Endothelial cell of umbilical vein (primary cell): ENCODE data around the gene SLC45A1. TPM values are rescaled to one million over a fixed set of nuclear protein-coding genes. Genes with fewer than 3 reads are reported as not detected.

Source experiments
- BruUV-seq: library from RNA; stranded (reverse); fragments of 400-500 nt; replicated peaks from 2 replicates; lab custom pipeline; 2021; lab: Mats Ljungman, UMichigan
- CTCF ChIA-PET: fragments of 300-600, 350-600 bp; sonication (Branson Sonifier 250); formaldehyde crosslinking; loops from one replicate; lab custom pipeline; 2021; ENCODE audit warnings: antibody characterized with exemption, inconsistent platforms; lab: Charles Lee
- POLR2A ChIA-PET: fragments of 300-600, 350-600 bp; sonication (Branson Sonifier 250); formaldehyde crosslinking; loops from one replicate; lab custom pipeline; 2021; ENCODE audit warnings: antibody characterized with exemption, inconsistent platforms; lab: Charles Lee
- DNase-seq: peaks from one replicate; pipeline ENCODE4 v3.0.0-alpha.2; 2011; ENCODE audit warnings: low read depth, low spot score
- FAIRE-seq: peaks from 2 replicates; lab custom pipeline; 2011; peaks lifted over from hg19 to GRCh38; lab: Jason Lieb, UNC
- H2AFZ ChIP-seq: 2 replicates; pipeline ENCODE4 v1.6.0; 2012; ENCODE audit warnings: low read depth, low read length, control low read depth, inconsistent platforms
- H3K27ac ChIP-seq: 2 replicates; pipeline ENCODE4 v1.5.1; 2011; ENCODE audit warnings: low read depth, mild to moderate bottlenecking, control low read depth, low read length, moderate library complexity; ENCODE audit not compliant: insufficient read depth
- H3K27me3 ChIP-seq, 2 experiments: 2 replicates each; pipeline versions ENCODE4 v1.6.0 to v1.6.1; 2011; ENCODE audit warnings: low read length in 2 of 2, mixed read lengths in 1 of 2; ENCODE audit not compliant: control insufficient read depth in 2 of 2, insufficient read depth in 2 of 2
- H3K36me3 ChIP-seq, 2 experiments: 2 replicates in 1 of 2; 3 replicates in 1 of 2; pipeline ENCODE4 v1.5.1; 2011; ENCODE audit warnings: low read length in 2 of 2, mild to moderate bottlenecking in 1 of 2, moderate library complexity in 1 of 2; ENCODE audit not compliant: control insufficient read depth in 2 of 2, insufficient read depth in 2 of 2; ENCODE audit errors: extremely low read depth in 1 of 2
- H3K4me1 ChIP-seq: 3 replicates; pipeline ENCODE4 v1.5.1; 2011; ENCODE audit warnings: mild to moderate bottlenecking, low read length; ENCODE audit not compliant: control insufficient read depth, insufficient read depth; ENCODE audit errors: extremely low read depth
- H3K4me2 ChIP-seq: 2 replicates; pipeline ENCODE4 v1.6.1; 2011; ENCODE audit warnings: low read length, control low read depth, mixed read lengths; ENCODE audit not compliant: insufficient read depth
- H3K4me3 ChIP-seq, 3 experiments: fragments of 200-600 bp in 1 of 3; sonication (generic), shearing (Covaris generic) in 1 of 3; replicated peaks in 1 of 3; 2 replicates each; pipeline ENCODE4 v1.5.1; 2011 to 2016; ENCODE audit warnings: control low read depth in 3 of 3, low read length in 3 of 3, mild to moderate bottlenecking in 2 of 3, inconsistent platforms in 1 of 3, low read depth in 1 of 3, moderate library complexity in 1 of 3; ENCODE audit not compliant: insufficient read depth in 1 of 3
- H3K79me2 ChIP-seq: 2 replicates; pipeline ENCODE4 v1.6.0; 2012; ENCODE audit warnings: low read length, inconsistent platforms; ENCODE audit not compliant: control insufficient read depth, insufficient read depth
- H3K9ac ChIP-seq: replicated peaks from 2 replicates; pipeline ENCODE3; 2011; ENCODE audit warnings: low read length, control low read depth; ENCODE audit not compliant: insufficient read depth; ENCODE audit errors: extremely low read depth
- H3K9me1 ChIP-seq: replicated peaks from 3 replicates; pipeline ENCODE4 v1.6.0; 2011; ENCODE audit warnings: mild to moderate bottlenecking, low read length; ENCODE audit not compliant: control insufficient read depth, insufficient read depth; ENCODE audit errors: extremely low read depth
- H3K9me3 ChIP-seq: replicated peaks from 2 replicates; pipeline ENCODE4 v1.5.1; 2012; ENCODE audit warnings: low read length, inconsistent platforms; ENCODE audit not compliant: control insufficient read depth, insufficient read depth
- H4K20me1 ChIP-seq: replicated peaks from 2 replicates; pipeline ENCODE3; 2011; ENCODE audit warnings: mild to moderate bottlenecking, low read length; ENCODE audit not compliant: control insufficient read depth, insufficient read depth; ENCODE audit errors: extremely low read depth
- EZH2 ChIP-seq: IDR thresholded peaks from 2 replicates; pipeline ENCODE4 v1.6.1; 2012; ENCODE audit warnings: borderline replicate concordance, low read depth, mild to moderate bottlenecking, moderate library complexity, low read length, inconsistent platforms; ENCODE audit not compliant: severe bottlenecking
- FOS ChIP-seq: IDR thresholded peaks from 2 replicates; pipeline ENCODE4 v1.6.1; 2011; ENCODE audit warnings: mild to moderate bottlenecking, low read length, moderate library complexity, borderline replicate concordance; ENCODE audit not compliant: insufficient read depth
- GATA2 ChIP-seq: IDR thresholded peaks from 2 replicates; pipeline ENCODE4 v1.7.0; 2011; ENCODE audit warnings: low read depth, mild to moderate bottlenecking, moderate library complexity, mixed read lengths, low read length; ENCODE audit not compliant: insufficient read length, insufficient read depth
- JUN ChIP-seq: IDR thresholded peaks from 2 replicates; pipeline ENCODE4 v1.6.1; 2011; ENCODE audit warnings: borderline replicate concordance, low read depth; ENCODE audit not compliant: insufficient read length, insufficient read depth
- MYC ChIP-seq: IDR thresholded peaks from one replicate; pipeline ENCODE4 v1.6.1; 2011; ENCODE audit warnings: mild to moderate bottlenecking, low read depth, low read length
- POLR2A ChIP-seq: IDR thresholded peaks from 2 replicates; pipeline ENCODE4 v1.6.1; 2012; ENCODE audit warnings: low read depth, mild to moderate bottlenecking, control low read depth, low read length
- POLR2AphosphoS5 ChIP-seq: IDR thresholded peaks from 2 replicates; pipeline ENCODE4 v1.6.1; 2012; ENCODE audit warnings: low read depth, mild to moderate bottlenecking, control low read depth, low read length, moderate library complexity; ENCODE audit not compliant: insufficient read depth
- dilution Hi-C: fragments of 300-500 bp; cut with MboI; formaldehyde crosslinking; loops from one replicate; pipeline ENCODE4 v1.15.0; 2019; ENCODE audit warnings: low sequenced_read_pairs; ENCODE audit not compliant: extremely low pct_ligation_motif_present
- intact Hi-C: fragments of 100-400 bp; cut with micrococcal nuclease; formaldehyde crosslinking; loops from one replicate; pipeline ENCODE4 v1.10.0; 2022
- polyA plus RNA-seq, 4 experiments: library from polyadenylated mRNA; depleted of rRNA in 3 of 4; stranded (reverse) in 3 of 4; unstranded in 1 of 4; fragments of >200 nt; gene quantifications; 2 replicates each; pipeline versions ENCODE4 v1.2.1 to v1.2.3, GENCODE V29; 2011 to 2012; ENCODE audit warnings: missing spikeins in 1 of 4
- total RNA-seq: library from RNA; stranded (reverse); gene quantifications from 2 replicates; pipeline ENCODE4 v1.2.3, GENCODE V29; 2021
- TF ChIP-seq, protein P1 (sequence below), 2 donors: IDR thresholded peaks; 1 replicate in 1 of 2; 2 replicates in 1 of 2; pipeline ENCODE4 v1.5.1; 2011; ENCODE audit warnings: low read length in 2 of 2, mild to moderate bottlenecking in 2 of 2, moderate library complexity in 2 of 2, control low read depth in 1 of 2, inconsistent platforms in 1 of 2, low read depth in 1 of 2; ENCODE audit not compliant: insufficient read depth in 1 of 2; ENCODE audit errors: extremely low read depth in 1 of 2
- TF ChIP-seq, protein P2 (sequence below): IDR thresholded peaks from 2 replicates; pipeline ENCODE4 v1.6.1; 2011; ENCODE audit not compliant: insufficient read depth, insufficient read length

Gene SLC45A1
- total and polyA plus RNA-seq, 2 donors (not counting 3 experiments of a cell fraction or from before 2014, with no cell fraction given): 1.3 to 1.4 TPM

- no peak overlapping the region for H3K27ac ChIP-seq
These were observed 24.4 kb downstream of the SLC45A1 start for GRCh38 chr1:8342325-8342724.

DNA sequence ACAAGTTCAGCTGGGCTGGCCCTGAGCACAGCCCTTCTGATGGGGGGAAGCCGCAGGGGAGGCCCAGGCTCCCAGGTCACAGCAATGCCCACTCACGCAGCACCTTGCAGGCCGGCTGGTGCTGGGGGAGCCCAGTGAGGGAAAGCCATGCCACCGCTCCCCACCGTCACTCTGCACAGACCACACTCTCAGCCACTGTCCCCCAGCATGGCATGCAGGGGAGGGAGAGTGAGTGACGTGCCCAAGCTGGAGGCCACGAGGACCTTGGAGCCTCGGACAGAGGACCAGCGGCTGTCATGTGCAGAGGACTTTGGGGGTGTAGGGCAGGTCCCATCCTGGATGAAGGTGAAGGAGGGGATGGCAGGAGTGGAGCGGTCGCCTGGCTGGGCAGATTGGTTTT, 25.1 kb downstream of the SLC45A1 start:
- CTCF ChIA-PET: interaction anchor here (0.7 to 1.9 kb wide), 9 partner anchors 9 to 368 kb away, joined by 3 to 8 read pairs (median 3); no protein-coding TSS in a partner anchor
- no peaks in the 10 kb centered on the region for H4K20me1 ChIP-seq
- no peaks in the 10 kb centered on the region for H3K9me3 ChIP-seq
- no peaks in the 10 kb centered on the region for H3K36me3 ChIP-seq
- H3K4me1 ChIP-seq: no peaks in the 10 kb centered on the region
- no peaks in the 10 kb centered on the region for H3K9me1 ChIP-seq
- no peak overlapping the region for H3K9ac ChIP-seq
- no peak for DNase-seq
- H3K27me3 ChIP-seq: no peaks in the 10 kb centered on the region
- TF ChIP-seq FOS: no peak
- TF ChIP-seq POLR2A: no peak
- TF ChIP-seq MYC: no peak
- TF ChIP-seq, protein P1, sequence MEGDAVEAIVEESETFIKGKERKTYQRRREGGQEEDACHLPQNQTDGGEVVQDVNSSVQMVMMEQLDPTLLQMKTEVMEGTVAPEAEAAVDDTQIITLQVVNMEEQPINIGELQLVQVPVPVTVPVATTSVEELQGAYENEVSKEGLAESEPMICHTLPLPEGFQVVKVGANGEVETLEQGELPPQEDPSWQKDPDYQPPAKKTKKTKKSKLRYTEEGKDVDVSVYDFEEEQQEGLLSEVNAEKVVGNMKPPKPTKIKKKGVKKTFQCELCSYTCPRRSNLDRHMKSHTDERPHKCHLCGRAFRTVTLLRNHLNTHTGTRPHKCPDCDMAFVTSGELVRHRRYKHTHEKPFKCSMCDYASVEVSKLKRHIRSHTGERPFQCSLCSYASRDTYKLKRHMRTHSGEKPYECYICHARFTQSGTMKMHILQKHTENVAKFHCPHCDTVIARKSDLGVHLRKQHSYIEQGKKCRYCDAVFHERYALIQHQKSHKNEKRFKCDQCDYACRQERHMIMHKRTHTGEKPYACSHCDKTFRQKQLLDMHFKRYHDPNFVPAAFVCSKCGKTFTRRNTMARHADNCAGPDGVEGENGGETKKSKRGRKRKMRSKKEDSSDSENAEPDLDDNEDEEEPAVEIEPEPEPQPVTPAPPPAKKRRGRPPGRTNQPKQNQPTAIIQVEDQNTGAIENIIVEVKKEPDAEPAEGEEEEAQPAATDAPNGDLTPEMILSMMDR (IDR thresholded peaks at IDR 0.05; ENCODE audit: extremely low read depth in 1 of 2, insufficient read depth in 1 of 2, low read depth in 1 of 2, low read length in 2 of 2): no peak
- TF ChIP-seq EZH2: no peak
- no peak for TF ChIP-seq GATA2
- TF ChIP-seq, protein P2, sequence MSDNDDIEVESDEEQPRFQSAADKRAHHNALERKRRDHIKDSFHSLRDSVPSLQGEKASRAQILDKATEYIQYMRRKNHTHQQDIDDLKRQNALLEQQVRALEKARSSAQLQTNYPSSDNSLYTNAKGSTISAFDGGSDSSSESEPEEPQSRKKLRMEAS: no peak
- TF ChIP-seq JUN: no peak
- TF ChIP-seq POLR2AphosphoS5: no peak
- H3K27ac ChIP-seq: no peak overlapping the region
- dilution Hi-C loops: no loop called here
- intact Hi-C loops: no loop called here
- FAIRE-seq: no peak
- H3K79me2 ChIP-seq: no peaks in the 10 kb centered on the region
- no peak overlapping the region for H2AFZ ChIP-seq
- BruUV-seq: no TSS peak
- H3K4me2 ChIP-seq: no peak overlapping the region
- no peak overlapping the region for H3K4me3 ChIP-seq
- POLR2A ChIA-PET: no interaction called here

More at GRCh38 chr1:8342325-8342724, 24.4 kb downstream of the SLC45A1 start:
- no peaks in the 10 kb centered on the region for H3K9me3 ChIP-seq
- intact Hi-C loops: no loop called here
- H3K4me3 ChIP-seq: no peak overlapping the region
- ChIA-PET CTCF (interaction anchor here (1.9 kb wide), 2 partner anchors 28 to 327 kb away, joined by 6 to 8 read pairs; no protein-coding TSS in a partner anchor), POLR2A (no interaction called here)
- no peak for DNase-seq
- no peak for TF ChIP-seq FOS
- TF ChIP-seq, protein P1 (IDR thresholded peaks at IDR 0.05; ENCODE audit: extremely low read depth in 1 of 2, insufficient read depth in 1 of 2, low read depth in 1 of 2, low read length in 2 of 2): no peak
- BruUV-seq: no TSS peak
- no peaks in the 10 kb centered on the region for H3K27me3 ChIP-seq
- no peaks in the 10 kb centered on the region for H3K79me2 ChIP-seq
- H3K36me3 ChIP-seq: no peaks in the 10 kb centered on the region
- H3K9me1 ChIP-seq: no peaks in the 10 kb centered on the region
- no peak overlapping the region for H2AFZ ChIP-seq
- dilution Hi-C loops: no loop called here
- H3K4me2 ChIP-seq: no peak overlapping the region
- no peak for FAIRE-seq
- no peaks in the 10 kb centered on the region for H4K20me1 ChIP-seq
- H3K4me1 ChIP-seq: no peaks in the 10 kb centered on the region
- no peak overlapping the region for H3K9ac ChIP-seq
